IPS DF 4.7 (cell line): ENCODE measurements around the gene SYNC.
A peak's percentile ranks its signal among the peaks of the same experiment; 100 is the strongest.

ENCODE experiments used
- DNase-seq: peaks from one replicate; pipeline ENCODE4 v3.0.0-alpha.2; 2013; ENCODE audit warnings: low spot score; ENCODE audit errors: extremely low read depth

Gene SYNC

DNA sequence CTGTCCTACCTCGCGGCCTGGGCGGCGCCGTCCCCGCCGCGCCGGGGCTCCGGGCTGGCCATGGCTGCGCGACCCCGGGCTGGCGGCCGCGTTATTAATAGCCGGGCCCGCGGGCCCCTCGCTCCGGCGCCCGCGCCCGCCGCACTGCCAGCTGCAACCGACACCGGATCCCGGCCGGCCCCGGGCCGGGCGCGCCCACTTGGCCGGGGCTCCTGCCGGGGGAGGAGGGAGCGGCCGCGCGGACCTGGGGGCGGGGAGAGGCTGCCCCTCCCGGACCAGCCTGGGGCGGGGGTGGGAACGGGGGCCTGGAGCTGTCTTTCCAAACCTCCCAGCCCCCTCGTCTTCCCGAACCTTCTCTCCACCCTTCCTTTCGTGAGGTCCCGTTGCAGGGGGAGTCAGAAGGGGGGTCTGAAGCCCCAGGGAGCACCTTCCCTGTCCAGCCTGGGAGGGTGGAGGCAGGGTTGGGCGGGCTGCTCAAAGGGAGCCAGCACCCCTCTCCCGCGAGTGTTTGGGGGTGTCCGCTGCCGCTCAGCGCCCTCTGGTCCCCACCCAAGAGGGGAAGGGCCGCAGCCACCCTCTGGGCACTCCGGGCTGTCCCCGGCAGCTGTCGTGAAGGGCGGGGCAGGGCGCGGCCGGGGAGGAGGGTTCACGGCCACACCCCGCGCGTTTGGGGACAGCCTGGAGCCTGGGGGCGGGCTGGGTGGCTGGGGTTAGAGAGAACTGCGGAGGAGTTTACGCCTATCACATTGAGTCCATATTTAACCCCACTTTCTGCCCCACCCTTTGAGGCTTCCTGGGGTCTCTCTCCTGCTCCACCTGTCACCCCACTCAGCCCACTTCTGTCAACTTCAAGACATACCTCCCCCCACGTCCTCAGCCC, at the start of gene SYNC:
Gene SYNC (minus strand): TSS at position 172 of the 880 bp plus-strand sequence. CDS start 110 bp downstream, at position 62.
- DNase-seq, result no peak

DNA sequence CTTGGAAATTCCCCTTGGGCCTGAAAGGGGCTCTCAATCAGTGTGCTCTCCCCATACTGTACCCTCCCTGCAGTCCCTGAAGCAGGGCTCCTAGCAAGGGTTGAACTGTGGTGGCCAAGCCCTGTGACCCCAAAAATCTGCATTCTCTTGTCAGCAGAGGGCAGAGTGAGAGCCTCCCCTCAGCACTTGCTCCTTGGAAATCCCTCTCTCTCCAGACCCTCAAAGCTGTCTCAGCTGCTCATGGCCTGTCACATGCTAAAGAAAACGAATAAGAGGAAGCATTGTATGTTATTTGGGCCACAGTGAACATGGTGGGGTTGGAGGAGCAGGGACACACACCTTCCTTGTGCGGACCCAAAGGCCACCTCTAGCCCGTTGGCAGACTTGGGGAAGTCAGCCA, 47.2 kb upstream of the SYNC start:
- no peak for DNase-seq

DNA sequence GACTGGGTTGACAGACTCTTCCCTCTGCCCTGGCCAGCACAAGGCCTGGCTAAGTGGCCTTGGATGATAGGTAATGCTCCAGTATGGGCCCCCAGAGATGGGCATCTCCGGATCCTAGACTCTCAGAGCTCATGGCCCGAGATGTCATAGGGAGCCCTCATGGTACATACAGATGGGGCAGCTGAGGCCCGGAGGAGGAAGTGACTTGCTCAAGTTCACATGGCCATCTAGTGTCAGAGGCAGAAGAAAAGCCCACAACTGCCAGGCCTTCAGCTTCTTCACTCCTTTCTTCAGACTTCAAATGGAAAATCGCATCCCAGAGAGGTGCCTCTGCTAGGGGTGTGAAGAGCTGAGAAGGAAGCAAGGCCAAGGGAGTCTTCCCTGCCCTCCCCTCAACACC, 46.8 kb upstream of the SYNC start:
- DNase-seq, result no peak

DNA sequence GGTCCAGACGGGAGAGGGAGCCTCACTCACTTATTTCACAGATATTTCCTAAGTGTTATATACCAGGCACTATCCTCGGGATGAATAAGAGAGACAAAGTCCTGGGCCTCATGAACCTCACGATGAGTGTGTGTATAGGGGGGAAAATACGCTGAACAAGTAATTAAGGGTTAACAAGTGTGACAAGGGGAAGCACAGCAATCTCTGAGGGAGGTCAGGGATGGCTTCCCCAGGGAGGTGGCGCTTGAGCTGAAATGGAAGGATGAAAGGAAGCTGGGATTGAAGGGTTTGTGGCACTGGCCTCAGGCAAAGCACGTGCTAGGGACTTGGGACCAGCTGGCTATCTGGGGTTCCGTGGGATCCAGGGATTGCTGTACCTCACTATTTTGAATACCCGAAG, 46.4 kb upstream of the SYNC start:
- DNase-seq, result no peak

DNA sequence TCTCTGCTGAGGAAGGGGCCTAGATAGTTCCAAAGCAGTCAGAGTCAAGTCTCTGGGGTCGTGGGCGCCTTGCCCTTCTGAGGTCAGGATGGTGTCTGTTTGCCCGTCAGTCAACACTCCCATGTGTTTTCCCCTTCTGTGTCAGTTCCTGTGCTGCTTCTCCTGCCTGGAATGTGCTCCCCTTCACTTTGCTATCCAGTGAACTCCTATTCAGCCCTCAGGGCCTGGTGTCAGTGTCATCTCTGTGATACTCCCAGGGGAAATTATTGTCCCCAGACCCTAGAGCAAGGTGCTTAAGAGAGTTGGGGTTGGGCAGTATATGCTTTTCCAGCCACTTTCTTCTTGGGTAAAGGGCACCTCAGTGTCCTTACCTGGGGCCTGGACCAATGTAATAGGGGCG, 45.8 kb upstream of the SYNC start:
- DNase-seq, result no peak

DNA sequence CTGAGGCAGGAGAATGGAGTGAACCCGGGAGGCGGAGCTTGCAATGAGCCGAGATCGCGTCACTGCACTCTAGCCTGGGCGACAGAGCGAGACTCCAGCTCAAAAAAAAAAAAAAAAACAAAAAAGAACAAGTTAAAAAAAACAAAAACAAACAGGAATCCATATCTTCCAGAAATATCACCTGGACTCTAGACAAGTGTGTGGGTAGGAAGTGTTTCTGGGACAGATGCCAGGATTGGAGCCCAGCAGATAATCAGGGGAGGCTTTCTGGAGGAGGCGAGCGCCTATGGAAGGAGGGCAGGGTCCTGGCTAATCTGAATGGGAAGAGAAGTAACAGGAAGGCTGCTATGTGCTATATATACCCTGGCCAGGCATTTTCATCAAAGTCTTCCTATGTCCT, 43.6 kb upstream of the SYNC start:
- DNase-seq, result no peak

DNA sequence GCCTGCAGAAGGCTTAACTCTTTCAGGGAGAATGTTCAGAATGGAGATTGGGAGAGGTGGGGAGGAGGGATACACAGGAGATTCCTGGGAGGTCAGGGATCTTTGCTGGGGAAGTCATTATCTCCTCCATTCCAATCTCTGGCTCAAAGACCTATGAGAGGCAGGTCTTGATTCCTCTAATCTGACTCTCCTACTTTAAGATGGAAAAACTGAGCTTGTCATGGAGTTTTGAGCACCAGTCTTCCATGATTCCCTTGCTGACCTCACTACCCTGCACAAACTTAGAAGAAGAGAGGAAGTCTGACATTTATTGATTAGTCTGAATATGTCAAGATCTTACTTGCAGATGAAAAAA, 41.5 kb upstream of the SYNC start:
- DNase-seq, result no peak

DNA sequence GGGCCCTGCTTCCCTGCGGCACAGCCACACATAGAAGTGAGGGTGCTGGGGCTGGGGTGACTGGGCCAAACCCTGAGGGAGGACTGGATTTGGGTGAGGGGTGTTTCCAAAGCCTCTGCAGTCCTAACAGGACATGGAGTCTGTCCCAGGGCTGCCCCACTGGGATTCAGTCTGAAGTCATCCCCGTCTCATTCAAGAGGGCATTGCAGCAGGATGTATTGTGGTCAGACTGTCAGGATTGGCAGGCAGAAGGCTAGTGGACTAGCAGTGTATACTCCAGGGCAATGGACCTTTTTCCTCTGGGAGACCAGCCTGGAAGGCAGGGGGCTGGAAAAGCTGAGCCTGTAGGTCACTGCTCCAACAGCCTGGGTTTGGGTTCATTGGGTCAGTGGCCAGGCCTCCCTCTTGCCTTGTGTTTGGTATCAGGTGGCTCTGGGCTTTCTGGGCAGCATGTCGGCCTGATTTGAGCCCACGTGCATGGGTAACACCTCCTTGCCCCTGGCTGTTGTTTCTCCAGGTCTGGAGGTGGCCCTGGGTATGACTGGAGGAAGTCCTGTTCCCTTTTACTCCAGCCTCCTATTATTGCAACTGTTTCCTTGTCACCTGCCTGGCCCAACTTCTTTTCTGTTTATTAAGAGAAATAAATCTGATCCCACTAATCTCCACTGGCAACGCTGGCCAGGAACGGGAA, 41.0 kb upstream of the SYNC start:
- DNase-seq, result no peak

DNA sequence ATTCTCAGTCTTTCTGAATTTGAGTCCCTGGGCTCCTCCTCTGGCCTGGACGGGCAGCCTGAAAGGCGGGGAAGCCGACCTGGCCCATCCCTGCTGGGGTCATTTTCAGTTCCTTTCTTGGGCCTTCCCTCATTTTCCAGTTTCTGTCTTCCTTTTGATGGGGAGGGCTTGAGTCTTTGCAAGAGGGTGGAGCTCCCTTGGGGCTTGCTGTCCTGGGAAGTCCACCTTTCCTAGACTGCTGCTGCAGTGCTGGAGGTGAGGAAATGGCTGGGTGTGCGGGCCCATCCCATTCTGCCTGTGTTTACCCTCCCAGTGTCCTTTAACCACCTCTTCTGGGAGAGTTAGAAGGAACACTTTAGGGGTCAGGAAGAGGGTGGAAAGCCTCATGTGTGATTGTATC, 40.4 kb upstream of the SYNC start:
- no peak for DNase-seq

DNA sequence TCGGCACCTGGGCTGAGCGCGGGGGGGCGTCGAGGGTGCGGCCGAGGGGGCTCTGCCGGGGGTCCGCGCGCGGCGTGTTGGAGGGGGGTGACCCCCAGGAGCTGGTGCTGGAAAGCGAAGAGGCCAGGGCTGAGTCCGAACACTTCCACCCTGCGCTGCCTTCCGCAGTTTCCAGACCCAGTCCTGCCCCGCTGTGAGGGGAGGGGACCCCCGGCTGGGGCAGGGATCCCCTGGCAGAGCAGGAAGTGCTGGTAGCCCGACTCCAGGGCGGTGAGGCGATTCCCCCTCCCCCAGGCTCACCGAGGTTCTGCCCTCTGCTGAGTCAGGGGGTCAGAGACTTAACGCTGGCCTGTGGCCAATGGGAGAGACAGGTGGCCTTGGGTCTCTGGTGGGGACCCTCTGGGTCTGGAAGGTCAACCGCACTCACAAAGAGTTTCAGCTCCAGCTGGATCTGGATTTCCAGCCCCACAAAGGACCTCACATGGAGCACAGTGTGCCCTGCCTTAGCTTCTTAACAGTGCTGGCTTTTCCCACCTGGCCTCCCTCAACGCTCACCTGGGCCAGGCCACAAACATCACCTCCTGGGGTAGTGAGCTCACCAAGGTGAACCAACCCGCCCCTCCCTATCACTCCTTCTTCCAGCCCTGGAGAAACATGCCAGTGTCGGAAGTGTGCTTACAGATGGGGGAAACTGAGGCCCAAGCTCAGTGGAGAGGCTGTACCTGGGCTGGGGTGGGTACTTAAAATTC, 39.8 kb upstream of the SYNC start:
- DNase-seq, result no peak

DNA sequence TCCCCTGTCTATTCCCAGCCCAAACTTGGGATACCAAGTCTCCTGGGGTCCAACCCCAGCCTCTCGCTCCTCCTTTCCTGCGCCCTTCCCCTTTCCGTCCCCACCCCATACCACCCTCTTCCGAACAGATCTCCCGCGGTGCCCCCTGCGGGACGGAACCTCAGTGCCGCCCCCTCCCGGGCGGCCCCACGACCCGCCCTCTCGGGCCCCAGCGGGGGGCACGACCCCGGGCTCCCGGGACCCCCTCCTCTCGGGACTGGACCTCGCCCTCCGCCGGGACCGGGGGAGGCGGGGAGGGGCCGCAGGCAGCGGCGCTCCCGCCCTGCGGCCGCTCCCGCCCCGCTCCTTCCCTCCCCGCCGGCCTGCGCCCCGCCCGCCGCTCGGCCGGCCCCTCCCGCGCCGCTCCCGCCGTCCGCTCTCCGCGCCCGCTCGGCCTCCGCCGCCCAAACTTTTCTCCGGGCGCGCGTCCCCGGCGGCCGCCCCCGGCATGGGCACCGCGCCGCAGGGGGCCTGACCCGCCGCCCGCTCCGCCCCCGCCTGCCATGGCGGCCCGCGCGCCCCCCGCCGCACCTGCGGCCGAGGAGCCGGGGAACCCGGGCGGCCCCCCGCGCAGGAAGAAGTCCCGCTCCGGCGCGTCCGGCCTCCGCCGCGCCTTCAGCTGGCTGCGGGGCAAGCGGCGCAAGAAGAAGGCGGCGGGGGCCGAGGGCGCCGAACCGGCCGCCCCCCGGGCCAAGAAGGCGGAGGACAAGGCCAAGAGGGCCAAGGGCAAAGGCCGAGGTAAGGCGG, 39.0 kb upstream of the SYNC start:
- no peak for DNase-seq

DNA sequence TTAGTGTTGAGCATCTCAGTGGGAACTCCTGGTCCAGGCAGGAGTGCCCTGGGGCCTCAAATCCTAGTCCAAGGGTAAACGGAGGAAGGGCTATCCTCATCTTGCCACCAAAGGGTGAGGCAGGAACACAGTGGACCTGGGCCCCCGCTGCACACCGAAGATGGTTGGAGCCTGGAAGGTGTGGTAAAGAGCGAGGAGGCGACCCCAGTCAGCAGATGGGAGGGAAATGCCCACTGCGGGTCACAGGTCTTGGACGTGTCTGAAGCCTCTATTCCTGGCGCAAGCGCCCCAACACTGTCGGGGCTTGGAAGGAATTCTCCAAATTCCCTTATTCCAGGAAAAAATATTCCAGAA, 38.5 kb upstream of the SYNC start:
- no peak for DNase-seq

DNA sequence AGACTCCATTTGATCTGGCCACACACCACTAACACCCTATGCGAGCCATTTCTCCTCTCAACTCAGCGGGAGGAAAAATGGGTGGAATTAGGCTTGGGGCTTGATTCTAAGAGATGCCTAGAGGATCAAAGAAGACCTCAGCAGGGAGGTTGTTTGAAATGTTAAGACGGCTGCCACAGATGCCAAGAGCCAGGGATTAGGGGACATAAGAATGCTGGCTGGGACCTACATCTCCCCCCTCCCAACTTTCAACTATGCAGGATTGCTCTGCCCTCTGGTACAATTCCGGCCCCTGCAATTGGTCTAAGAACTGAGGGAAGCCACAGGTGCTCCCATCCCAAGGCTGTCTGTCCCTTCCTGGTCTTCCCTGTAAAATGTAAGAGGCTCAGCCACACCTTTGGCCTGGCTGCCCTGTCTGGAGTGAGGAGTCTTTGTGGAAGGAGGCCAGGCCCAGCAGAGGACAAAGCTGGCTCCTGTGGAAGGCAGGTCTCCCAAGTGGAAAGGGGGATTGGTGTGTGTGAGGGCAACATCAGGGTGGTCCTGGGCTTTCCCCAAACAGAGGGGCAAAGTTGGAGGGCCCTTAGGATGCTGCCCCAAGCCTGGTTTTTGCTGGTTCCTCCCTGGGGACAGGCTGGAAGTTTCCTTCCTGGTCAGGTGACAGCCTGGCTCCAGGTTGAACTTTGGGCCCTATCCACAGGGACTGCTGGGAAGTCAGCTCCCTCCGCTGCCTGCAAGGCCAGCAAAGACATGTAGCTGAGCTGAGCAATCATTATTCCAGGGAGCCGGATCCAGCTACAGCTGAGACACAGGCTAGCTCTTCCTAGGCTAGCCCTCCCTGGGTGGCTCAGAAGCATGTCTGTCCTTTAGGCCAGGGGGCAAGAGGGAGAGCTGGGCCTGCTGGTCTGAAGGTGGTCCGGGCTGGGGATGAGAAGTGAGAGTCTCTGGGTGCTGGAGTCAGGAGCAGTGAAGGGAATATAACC, 34.5 kb upstream of the SYNC start:
- peak; percentile 94 for DNase-seq

DNA sequence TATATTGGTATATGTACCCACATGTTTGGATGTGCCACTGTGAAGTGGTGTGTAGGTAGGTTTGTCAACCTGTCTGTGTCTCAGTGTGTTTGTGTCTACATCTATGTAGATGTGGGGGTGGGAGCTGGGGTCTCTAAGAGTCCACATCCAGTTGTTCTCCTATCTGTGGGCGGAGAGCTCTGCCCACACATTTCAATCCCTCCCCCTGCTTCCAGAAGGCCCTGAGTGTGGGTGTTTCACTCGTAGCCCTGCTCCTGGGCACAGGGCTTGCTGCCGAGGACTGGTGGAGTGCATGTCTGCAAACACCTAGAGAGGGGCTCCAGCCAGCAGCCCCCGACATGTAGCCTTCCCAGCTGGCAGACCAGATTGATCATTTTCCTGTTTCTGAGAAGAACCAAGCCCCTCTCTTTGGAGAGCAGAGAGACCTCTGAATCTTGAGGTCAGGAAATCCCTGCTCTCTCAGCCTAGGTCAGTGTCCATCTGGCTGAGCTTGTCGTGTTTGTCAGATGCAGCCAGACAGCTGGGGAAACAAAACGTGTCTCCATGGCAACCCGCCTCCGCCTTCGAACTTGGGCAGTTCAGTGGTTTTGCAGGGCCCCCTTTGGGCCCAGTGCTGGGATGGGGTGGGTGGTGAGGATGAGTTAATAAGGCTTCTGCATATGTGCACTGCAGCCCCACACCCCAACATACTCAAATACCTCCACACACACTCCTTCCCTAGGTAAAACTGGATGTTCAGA, 31.2 kb upstream of the SYNC start:
- no peak for DNase-seq

DNA sequence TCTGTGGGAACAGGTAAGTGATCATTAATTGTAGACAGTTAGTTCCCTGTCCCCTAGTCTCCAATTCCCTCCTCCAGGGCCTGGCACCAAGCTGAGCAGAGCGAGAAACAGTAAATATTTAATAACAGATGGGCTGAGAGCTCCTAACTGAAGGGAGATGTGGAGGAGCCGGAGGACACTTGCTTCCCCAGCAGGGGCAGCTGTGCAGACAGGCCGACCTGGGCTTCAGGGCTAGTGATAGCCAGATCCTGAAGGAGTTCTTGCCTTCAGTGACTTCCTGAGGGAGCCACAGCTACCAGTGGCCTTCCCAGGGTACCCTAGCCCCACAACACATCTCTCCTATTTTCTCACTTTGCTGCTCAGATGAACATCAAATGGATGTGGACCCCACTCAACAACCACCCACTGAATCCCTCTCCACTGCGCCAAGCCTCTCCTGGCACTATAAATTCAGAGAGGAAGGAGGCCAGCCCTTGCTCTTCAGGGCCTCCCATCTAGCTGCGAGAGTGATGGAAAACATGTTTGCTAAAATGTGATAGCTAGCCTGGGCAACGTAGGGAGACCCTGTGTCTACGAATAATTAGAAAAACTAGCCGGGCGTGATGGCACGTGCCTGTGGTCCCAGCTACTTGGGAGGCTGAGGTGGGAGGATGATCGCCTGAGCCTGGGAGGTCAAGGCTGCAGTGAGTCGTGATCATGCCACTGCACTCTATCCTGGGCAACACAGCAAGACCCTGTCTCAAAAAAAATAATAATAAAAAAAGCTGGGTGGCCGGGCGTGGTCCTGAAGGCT, 26.9 kb upstream of the SYNC start:
- DNase-seq, result no peak

DNA sequence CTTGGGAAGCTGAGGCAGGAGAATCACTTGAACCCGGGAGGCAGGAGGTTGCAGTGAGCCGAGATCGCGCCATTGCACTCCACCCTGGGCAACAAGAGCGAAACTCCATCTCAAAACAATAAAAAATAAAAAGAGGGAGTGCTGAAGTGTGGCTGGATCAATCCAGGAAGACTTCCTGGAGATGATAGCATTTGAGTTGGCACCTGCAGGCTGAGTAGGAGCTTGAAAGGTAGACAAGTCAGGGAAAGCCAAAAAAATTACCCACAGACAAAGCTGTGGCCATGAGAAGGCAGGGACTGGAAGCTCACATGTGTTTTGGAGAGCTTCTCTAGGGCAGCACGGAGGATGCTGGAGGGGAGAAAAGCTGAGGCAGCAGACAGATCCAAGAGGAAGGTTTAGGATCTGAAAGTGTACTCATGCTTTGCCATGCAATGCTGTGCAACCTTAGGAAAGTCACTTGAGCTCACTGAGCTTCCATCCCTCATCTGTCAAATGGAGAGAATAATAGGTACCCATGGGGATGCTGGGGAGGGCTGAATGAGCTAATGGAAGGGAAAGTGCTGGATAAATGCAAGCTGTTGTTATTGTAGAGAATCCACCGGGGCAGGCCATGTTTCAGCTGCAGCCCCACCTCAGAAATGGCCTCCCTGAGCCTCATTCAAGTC, 26.0 kb upstream of the SYNC start:
- no peak for DNase-seq

DNA sequence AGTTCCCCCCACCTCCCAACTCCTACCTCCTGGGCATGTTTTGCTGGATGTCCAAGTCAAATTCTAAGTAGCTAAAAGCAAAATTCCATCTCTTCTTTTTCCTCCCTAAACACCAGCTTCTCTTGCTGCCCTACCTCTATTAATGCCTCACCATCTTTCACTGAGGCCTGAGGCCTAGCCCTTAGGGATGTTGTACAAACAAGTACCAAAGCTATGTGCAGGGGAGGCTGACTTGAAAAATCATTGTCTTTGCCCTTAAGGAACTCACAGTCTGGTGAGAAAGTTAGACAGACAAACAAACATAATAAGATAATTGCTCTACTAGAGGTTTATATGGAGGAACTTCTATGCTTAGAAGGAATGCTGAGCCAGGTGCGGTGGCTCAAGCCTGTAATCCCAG, 25.3 kb upstream of the SYNC start:
- no peak for DNase-seq

DNA sequence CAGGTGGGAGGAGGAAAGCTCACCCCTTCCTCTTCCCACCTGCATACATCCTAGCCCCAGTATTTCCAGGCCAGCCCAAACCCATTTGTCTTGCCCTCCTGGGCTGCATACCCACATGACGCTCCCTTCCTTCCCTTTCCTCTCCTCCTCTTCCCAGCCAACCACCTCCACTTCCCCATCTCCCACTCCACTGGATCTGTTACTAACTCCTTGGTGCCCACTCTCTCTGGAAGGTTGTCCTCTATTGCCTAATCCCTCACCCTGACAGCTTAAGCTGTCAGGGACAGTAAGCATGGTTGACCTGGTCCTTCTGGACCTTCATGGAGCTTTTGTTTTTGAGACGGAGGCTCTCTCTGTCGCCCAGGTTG, 23.0 kb upstream of the SYNC start:
- no peak for DNase-seq
